K562 (cell line): ENCODE measurements around the gene SLC37A3. TPM values are rescaled to one million over a fixed set of nuclear protein-coding genes. Genes with fewer than 3 reads are reported as not detected.

Experiments used
- ATAC-seq: fragments of 200-7000 bp; cut with Tn5 transposase; 3 replicates; pipeline ENCODE4 v1.9.1; 2020; ENCODE audit warnings: moderate library complexity
- BruUV-seq: library from RNA; stranded (reverse); fragments of 400-500 nt; replicated peaks from 2 replicates; lab custom pipeline; 2021; lab: Mats Ljungman, UMichigan
- CTCF ChIA-PET: fragments of 300-600 bp; formaldehyde crosslinking; extraction: SDS; loops from one replicate; lab custom pipeline; 2021; ENCODE audit warnings: low intra/inter-chr PET ratio; lab: Yijun Ruan, JAX
- POLR2A ChIA-PET: fragments of 300-600, 350-650 bp; sonication (Branson Sonifier 250); formaldehyde crosslinking; extraction: SDS; loops from one replicate; lab custom pipeline; 2021; ENCODE audit warnings: antibody characterized with exemption, inconsistent platforms; lab: Yijun Ruan, JAX
- DNase-seq, 4 experiments: peaks; one replicate each; pipeline versions ENCODE4 v3.0.0 to v3.0.0-alpha.2; 2011 to 2018; ENCODE audit warnings: low spot score in 3 of 4, mixed read lengths in 3 of 4; ENCODE audit errors: extremely low read depth in 1 of 4
- FAIRE-seq: peaks from 2 replicates; lab custom pipeline; 2011; peaks lifted over from hg19 to GRCh38; lab: Jason Lieb, UNC
- H2AFZ ChIP-seq: 2 replicates; pipeline ENCODE4 v1.6.0; 2011; ENCODE audit warnings: low read depth, low read length, control low read depth, inconsistent platforms
- H3K27ac ChIP-seq: fragments of 200-600 bp; 3 replicates; pipeline ENCODE4 v1.8.0; 2011; ENCODE audit warnings: low read depth, mild to moderate bottlenecking, control low read depth, inconsistent platforms, low read length, moderate library complexity, mixed read lengths; ENCODE audit errors: extremely low read depth
- H3K27me3 ChIP-seq, 2 experiments: fragments of 300-600 bp in 1 of 2; 2 replicates in 1 of 2; 3 replicates in 1 of 2; pipeline versions ENCODE4 v1.6.0 to v1.8.0; 2011; ENCODE audit warnings: inconsistent platforms in 2 of 2, low read length in 2 of 2, mild to moderate bottlenecking in 1 of 2, mixed read lengths in 1 of 2, moderate library complexity in 1 of 2; ENCODE audit not compliant: control insufficient read depth in 2 of 2, insufficient read depth in 2 of 2
- H3K36me3 ChIP-seq: fragments of 300-600 bp; 3 replicates; pipeline ENCODE4 v1.8.0; 2011; ENCODE audit warnings: mild to moderate bottlenecking, low read length, inconsistent platforms; ENCODE audit not compliant: control insufficient read depth, insufficient read depth
- H3K4me1 ChIP-seq, 2 experiments: fragments of 200-600 bp in 1 of 2; replicated peaks in 1 of 2; 2 replicates in 1 of 2; 3 replicates in 1 of 2; pipeline versions ENCODE4 v1.5.1 to v1.8.0; 2011; ENCODE audit warnings: inconsistent platforms in 2 of 2, low read length in 2 of 2, mild to moderate bottlenecking in 1 of 2, mixed read lengths in 1 of 2, moderate library complexity in 1 of 2; ENCODE audit not compliant: control insufficient read depth in 2 of 2, insufficient read depth in 2 of 2
- H3K4me2 ChIP-seq: 2 replicates; pipeline ENCODE4 v1.6.1; 2011; ENCODE audit warnings: low read length, control low read depth, inconsistent platforms, mixed read lengths; ENCODE audit not compliant: insufficient read depth
- H3K4me3 ChIP-seq: fragments of 200-600 bp; sonication (generic), shearing (Covaris generic); 2 replicates; pipeline ENCODE4 v1.5.1; 2016; ENCODE audit warnings: control low read depth, inconsistent platforms
- H3K79me2 ChIP-seq: fragments of 200-600 bp; 3 replicates; pipeline ENCODE4 v1.8.0; 2011; ENCODE audit warnings: low read length, inconsistent platforms; ENCODE audit not compliant: control insufficient read depth, insufficient read depth
- H3K9ac ChIP-seq, 2 experiments: 2 replicates each; pipeline versions ENCODE4 v1.6.0 to v1.6.1; 2011; ENCODE audit warnings: low read depth in 2 of 2, low read length in 2 of 2, control low read depth in 1 of 2, inconsistent platforms in 1 of 2, mild to moderate bottlenecking in 1 of 2, mixed read lengths in 1 of 2; ENCODE audit not compliant: insufficient read depth in 1 of 2
- H3K9me1 ChIP-seq: one replicate; pipeline ENCODE4 v1.6.0; 2011; ENCODE audit warnings: inconsistent platforms, mild to moderate bottlenecking, low read length, moderate library complexity; ENCODE audit not compliant: control insufficient read depth, insufficient read depth
- H3K9me3 ChIP-seq: replicated peaks from 2 replicates; pipeline ENCODE4 v1.5.1; 2011; ENCODE audit warnings: low read depth, low read length, inconsistent platforms; ENCODE audit not compliant: control insufficient read depth, insufficient read depth
- H4K20me1 ChIP-seq: replicated peaks from 2 replicates; pipeline ENCODE4 v1.6.1; 2011; ENCODE audit warnings: low read length, inconsistent platforms, mixed read lengths; ENCODE audit not compliant: control insufficient read depth, insufficient read depth
- BCOR ChIP-seq: fragments of 450-650 bp; IDR thresholded peaks from 2 replicates; pipeline ENCODE4 v1.6.1; 2016
- POLR2B ChIP-seq: fragments of 450-650 bp; IDR thresholded peaks from 2 replicates; pipeline ENCODE4 v1.6.1; 2018; ENCODE audit warnings: low read depth; ENCODE audit not compliant: partially characterized antibody
- XRCC5 ChIP-seq: fragments of 200-400 bp; formaldehyde crosslinking; IDR thresholded peaks from 2 replicates; pipeline ENCODE4 v1.6.1; 2017; ENCODE audit warnings: low read depth, mild to moderate bottlenecking, low read length
- ZBTB34 ChIP-seq: fragments of 250-450 bp; sonication (Bioruptor Pico); IDR thresholded peaks from 2 replicates; pipeline ENCODE4 v1.8.0; 2021; ENCODE audit warnings: mild to moderate bottlenecking, moderate library complexity
- ZNF121 ChIP-seq: sonication (generic); formaldehyde crosslinking; conservative IDR thresholded peaks from 2 replicates; pipeline ENCODE4 v1.8.0; 2022; ENCODE audit warnings: missing genetic modification reagents
- ZNF780A ChIP-seq: fragments of 250-450 bp; sonication (Bioruptor Pico); IDR thresholded peaks from 2 replicates; pipeline ENCODE4 v1.5.0; 2021; ENCODE audit warnings: mild to moderate bottlenecking
- WGBS: fragments of 100-300 bp; shearing (Covaris generic); methylation state at CpG from one replicate; pipeline ENCODE4 v1.1.6; 2016; ENCODE audit warnings: low coverage, mixed read lengths; ENCODE audit not compliant: insufficient coverage; ENCODE audit errors: missing lambda C conversion rate; 5-methylcytosine and 5-hydroxymethylcytosine counted together
- in situ Hi-C: fragments of 300-500 bp; cut with MboI; formaldehyde crosslinking; loops from 4 replicates; pipeline ENCODE4 v1.15.0; 2018; ENCODE audit warnings: inconsistent platforms, mixed read lengths
- intact Hi-C: fragments of 100-400 bp; cut with micrococcal nuclease; formaldehyde crosslinking; loops from 2 replicates; pipeline ENCODE4 v1.14.2; 2022
- polyA plus RNA-seq, 8 experiments: library from polyadenylated mRNA; depleted of rRNA in 4 of 8; stranded (reverse) in 5 of 8; unstranded in 3 of 8; fragments of >200 nt; fragmentation: Nextera tagmentation in 2 of 8; fragmentation: Illumina TruSeq in 1 of 8; extraction: Ambion mirVana in 2 of 8; extraction: Trizol in 1 of 8; gene quantifications; 2 replicates each; pipeline versions ENCODE4 v1.2.1 to v1.2.3, GENCODE V29; 2011 to 2014; ENCODE audit warnings: inconsistent platforms in 1 of 8, missing spikeins in 1 of 8
- total RNA-seq, 7 experiments: library from RNA; depleted of rRNA in 6 of 7; stranded (reverse); fragments of >200 nt in 6 of 7; fragmentation: Illumina TruSeq in 2 of 7; extraction: Trizol in 2 of 7; gene quantifications; 2 replicates each; pipeline versions ENCODE4 v1.2.1 to v1.2.3, GENCODE V29; 2011 to 2021; ENCODE audit warnings: low replicate concordance in 1 of 7

The SLC37A3 gene
- total and polyA plus RNA-seq, 9 of the 15 experiments (the other 6 are each of a cell fraction or from before 2014, with no cell fraction given) = 11.7 to 59.1 (median 26.8) TPM

GRCh38 chr7:140421521-140421920, 23.2 kb upstream of the SLC37A3 start:
- in situ Hi-C loops = no loop called here
- Histone ChIP-seq H3K36me3 (no peaks in the 10 kb centered on the region), H3K27ac (no peak overlapping the region), H3K9ac (no peak overlapping the region), H3K4me2 (no peak overlapping the region), H2AFZ (no peak overlapping the region), H3K27me3 (peaks cover 28 to 64% of the 10 kb centered on the region in 2 experiments), H3K79me2 (no peaks in the 10 kb centered on the region), H4K20me1 (no peaks in the 10 kb centered on the region), H3K9me1 (no peaks in the 10 kb centered on the region), H3K9me3 (no peaks in the 10 kb centered on the region), H3K4me1 (peaks cover 0 to 2% of the 10 kb centered on the region in 2 experiments; a peak in 1 of 5 replicates), H3K4me3 (no peak overlapping the region)
- FAIRE-seq = no peak
- DNase-seq = no peak
- TF ChIP-seq XRCC5 = no peak
- no peak for TF ChIP-seq ZBTB34 (CRISPR knock-in tag)
- no peak for TF ChIP-seq POLR2B
- TF ChIP-seq ZNF121 = peak; percentile 87
- TF ChIP-seq ZNF780A (CRISPR knock-in tag) = no peak
- TF ChIP-seq BCOR = 0 out of 2 replicates have a peak, but pooled peaks have one; percentile 12
- CTCF ChIA-PET = no interaction called here
- no peak for ATAC-seq
- POLR2A ChIA-PET = no interaction called here
- intact Hi-C loops = no loop called here
- WGBS = 4% methylated on average over 2 of the region's 2 CpGs
- no TSS peak for BruUV-seq
